PC-3 (cell line): ENCODE data around the gene PFDN4. TPM values are rescaled to one million over a fixed set of nuclear protein-coding genes. Genes with fewer than 3 reads are reported as not detected.

Experiments
- ATAC-seq: fragments of 200-7000 bp; cut with Tn5 transposase; 2 replicates; pipeline ENCODE4 v1.9.1; 2020; ENCODE audit warnings: mild to moderate bottlenecking, moderate library complexity
- BruUV-seq: library from RNA; stranded (reverse); fragments of 400-500 nt; replicated peaks from 2 replicates; lab custom pipeline; 2021; lab: Mats Ljungman, UMichigan
- CTCF ChIA-PET: fragments of 300-600 bp; sonication (Branson Sonifier 250); formaldehyde crosslinking; loops from one replicate; lab custom pipeline; 2022; ENCODE audit warnings: antibody characterized with exemption; lab: Charles Lee
- POLR2A ChIA-PET: fragments of 300-600 bp; sonication (Branson Sonifier 250); formaldehyde crosslinking; loops from one replicate; lab custom pipeline; 2022; ENCODE audit warnings: antibody characterized with exemption; ENCODE audit not compliant: unreplicated experiment; lab: Charles Lee
- DNase-seq: peaks from one replicate; pipeline ENCODE4 v3.0.0-alpha.2; 2015
- H2AFZ ChIP-seq: fragments of 300-600 bp; sonication (generic); 2 replicates; pipeline ENCODE4 v1.6.0; 2016; ENCODE audit warnings: antibody characterized with exemption, low read length
- H3F3A ChIP-seq: fragments of 300-600 bp; sonication (generic); one replicate; pipeline ENCODE4 v1.6.0; 2017; ENCODE audit warnings: antibody characterized with exemption, low read length, control low read depth, mild to moderate bottlenecking; ENCODE audit not compliant: unreplicated experiment
- H3K27ac ChIP-seq: fragments of 300-600 bp; sonication (generic); 2 replicates; pipeline ENCODE4 v1.5.1; 2016; ENCODE audit warnings: mild to moderate bottlenecking, low read length
- H3K27me3 ChIP-seq: fragments of 300-600 bp; sonication (generic); 2 replicates; pipeline ENCODE4 v1.6.1; 2016; ENCODE audit warnings: low read length, mixed read lengths
- H3K36me3 ChIP-seq: fragments of 300-600 bp; sonication (generic); 2 replicates; pipeline ENCODE4 v1.6.1; 2016; ENCODE audit warnings: low read depth, mixed run types, low read length, mixed read lengths
- H3K4me1 ChIP-seq: fragments of 300-600 bp; sonication (generic); 2 replicates; pipeline ENCODE4 v1.5.1; 2016; ENCODE audit warnings: low read length; ENCODE audit not compliant: insufficient read depth
- H3K4me2 ChIP-seq: fragments of 300-600 bp; sonication (generic); 2 replicates; pipeline ENCODE4 v1.6.0; 2016; ENCODE audit warnings: low read length
- H3K4me3 ChIP-seq: fragments of 300-600 bp; sonication (generic); 2 replicates; pipeline ENCODE4 v1.5.1; 2016; ENCODE audit warnings: mild to moderate bottlenecking, low read length, mixed read lengths
- H3K79me2 ChIP-seq: fragments of 300-600 bp; sonication (generic); 2 replicates; pipeline ENCODE4 v1.6.1; 2017; ENCODE audit warnings: low read length, mixed read lengths
- H3K9ac ChIP-seq: fragments of 300-600 bp; sonication (generic); 2 replicates; pipeline ENCODE4 v1.6.0; 2016; ENCODE audit warnings: mild to moderate bottlenecking, low read length
- H3K9me2 ChIP-seq: fragments of 300-600 bp; sonication (generic); replicated peaks from 2 replicates; pipeline ENCODE4 v1.6.1; 2016; ENCODE audit warnings: mixed run types, low read length, mixed read lengths
- H3K9me3 ChIP-seq: fragments of 300-600 bp; sonication (generic); 2 replicates; pipeline ENCODE4 v1.6.1; 2016; ENCODE audit warnings: low read length, mixed read lengths
- H4K20me1 ChIP-seq: fragments of 300-600 bp; sonication (generic); 2 replicates; pipeline ENCODE4 v1.6.1; 2016; ENCODE audit warnings: low read length, mixed read lengths
- CTCF ChIP-seq: fragments of 300-600 bp; sonication (generic); conservative IDR thresholded peaks from 2 replicates; pipeline ENCODE4 v1.5.1; 2017; ENCODE audit warnings: antibody characterized with exemption, low read depth, mild to moderate bottlenecking, low read length
- EZH2 ChIP-seq: fragments of 300-600 bp; sonication (generic); IDR thresholded peaks from one replicate; pipeline ENCODE4 v1.6.1; 2017; ENCODE audit warnings: antibody characterized with exemption, mild to moderate bottlenecking, low read length; ENCODE audit not compliant: unreplicated experiment
- EZH2phosphoT487 ChIP-seq: fragments of 300-600 bp; sonication (generic); IDR thresholded peaks from 2 replicates; pipeline ENCODE4 v1.6.1; 2018; ENCODE audit warnings: mild to moderate bottlenecking, antibody characterized with exemption, low read length, borderline replicate concordance
- intact Hi-C: fragments of 100-400 bp; cut with micrococcal nuclease; formaldehyde crosslinking; loops from 2 replicates; pipeline ENCODE4 v1.9.0; 2023
- total RNA-seq: library from RNA; depleted of rRNA; stranded (reverse); fragments of >200 nt; gene quantifications from 2 replicates; pipeline ENCODE4 v1.2.3, GENCODE V29; 2014

Gene PFDN4
- total RNA-seq, 1 experiment from 2014 or later, result 122 TPM

GRCh38 chr20:54256202-54256601 lies 48.3 kb downstream of the PFDN4 start:
- ATAC-seq (no peak), DNase-seq (no peak)
- Histone ChIP-seq H3K79me2 (no peaks in the 10 kb centered on the region), H3K9me2 (no peaks in the 10 kb centered on the region), H4K20me1 (no peaks in the 10 kb centered on the region), H3K27ac (no peak overlapping the region), H3K36me3 (no peaks in the 10 kb centered on the region), H3K4me3 (no peak overlapping the region), H3K4me1 (peaks cover 29% of the 10 kb centered on the region), H3K4me2 (no peak overlapping the region), H3K27me3 (no peaks in the 10 kb centered on the region; the same call in 1 of the 2 replicates), H3K9me3 (no peaks in the 10 kb centered on the region), H3F3A (no peaks in the 10 kb centered on the region), H2AFZ (no peak overlapping the region), H3K9ac (no peak overlapping the region)
- no TSS peak for BruUV-seq
- no peak for TF ChIP-seq CTCF
- no peak for TF ChIP-seq EZH2phosphoT487
- TF ChIP-seq EZH2, result no peak
- CTCF ChIA-PET, result no interaction called here
- intact Hi-C loops, result no loop called here
- POLR2A ChIA-PET, result no interaction called here

GRCh38 chr20:54257071-54257816 lies 49.4 kb downstream of the PFDN4 start:
- DNase-seq (peak; percentile 93), ATAC-seq (no peak)
- intact Hi-C loops, result no loop called here
- Histone ChIP-seq H3F3A (no peaks in the 10 kb centered on the region), H3K4me1 (peaks cover 29% of the 10 kb centered on the region), H2AFZ (peak overlapping the region; percentile 12; the same call in 1 of the 2 replicates), H3K4me3 (no peak overlapping the region), H4K20me1 (no peaks in the 10 kb centered on the region), H3K9me2 (no peaks in the 10 kb centered on the region), H3K9ac (no peak overlapping the region), H3K36me3 (no peaks in the 10 kb centered on the region), H3K27me3 (no peaks in the 10 kb centered on the region; the same call in 1 of the 2 replicates), H3K79me2 (no peaks in the 10 kb centered on the region), H3K27ac (no peak overlapping the region), H3K4me2 (peak overlapping the region; percentile 32), H3K9me3 (no peaks in the 10 kb centered on the region)
- TF ChIP-seq EZH2phosphoT487 (no peak), EZH2 (no peak), CTCF (no peak)
- ChIA-PET CTCF (no interaction called here), POLR2A (no interaction called here)
- no TSS peak for BruUV-seq

GRCh38 chr20:54260116-54260515 lies 52.2 kb downstream of the PFDN4 start:
- H3K9me3 ChIP-seq, result no peaks in the 10 kb centered on the region
- peaks cover 24% of the 10 kb centered on the region for H3K4me1 ChIP-seq
- no peak overlapping the region for H3K27ac ChIP-seq
- no peak overlapping the region for H3K4me3 ChIP-seq
- H3K79me2 ChIP-seq, result no peaks in the 10 kb centered on the region
- DNase-seq (no peak), ATAC-seq (no peak)
- TF ChIP-seq EZH2phosphoT487, result no peak
- TF ChIP-seq CTCF, result no peak
- TF ChIP-seq EZH2, result no peak
- no peaks in the 10 kb centered on the region for H3F3A ChIP-seq
- H2AFZ ChIP-seq, result no peak overlapping the region
- POLR2A ChIA-PET, result no interaction called here
- CTCF ChIA-PET, result no interaction called here
- BruUV-seq, result no TSS peak
- H3K36me3 ChIP-seq, result no peaks in the 10 kb centered on the region
- H3K27me3 ChIP-seq, result peaks cover 5% of the 10 kb centered on the region
- intact Hi-C loops, result no loop called here
- H3K9ac ChIP-seq, result no peak overlapping the region
- no peaks in the 10 kb centered on the region for H4K20me1 ChIP-seq
- H3K9me2 ChIP-seq, result no peaks in the 10 kb centered on the region
- no peak overlapping the region for H3K4me2 ChIP-seq
